NCI-H82 (cell line): ENCODE results near the gene MYO16.
"Not testable (repeated sequence)": the region's sequence is repeated elsewhere in the genome, so short reads cannot be mapped to it uniquely, and the experiment has no call there.

Experiments
- DNase-seq: peaks from one replicate; lab custom pipeline; 2025; lab: John Stamatoyannopoulos, UW

MYO16 gene

GRCh38 chr13:108895220-108895704 is 265.9 kb downstream of the MYO16 start:
- peak; percentile 84 for DNase-seq

GRCh38 chr13:108897955-108898354 is 268.5 kb downstream of the MYO16 start:
- DNase-seq = no peak

- no peak for DNase-seq
Measured at GRCh38 chr13:108902405-108903155, 273.2 kb downstream of the MYO16 start.

- no peak for DNase-seq
Measured at GRCh38 chr13:108903613-108904012, 274.2 kb downstream of the MYO16 start.

- DNase-seq = no peak
Measured at GRCh38 chr13:108911807-108912206, 282.4 kb downstream of the MYO16 start.

- DNase-seq = not testable (repeated sequence)
Measured at GRCh38 chr13:108913731-108914130, 284.3 kb downstream of the MYO16 start.

DNA sequence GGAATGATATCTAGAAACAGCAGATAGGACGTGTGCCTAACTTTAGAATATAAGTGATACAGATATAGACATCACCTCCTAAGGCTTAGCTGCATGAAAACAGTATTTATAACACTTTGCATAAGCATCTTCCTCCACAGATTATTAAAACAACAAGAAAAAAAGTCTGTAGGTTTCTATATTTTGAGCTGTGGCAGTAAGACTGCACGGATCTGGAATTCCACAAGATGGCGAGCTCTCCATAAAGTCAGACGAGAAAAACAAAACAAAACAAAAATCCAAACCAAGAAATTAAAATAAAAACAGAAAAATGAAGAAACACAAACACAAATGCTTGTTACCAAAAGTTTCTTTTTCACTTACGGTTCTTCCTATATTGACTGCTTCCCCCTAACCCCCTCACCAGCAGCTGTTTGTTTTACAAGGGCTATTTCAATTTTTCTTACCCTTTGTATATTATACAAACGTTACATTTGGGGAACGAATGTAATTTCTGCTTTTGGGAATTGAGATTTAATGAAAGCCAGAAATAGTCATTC is 285.8 kb downstream of the MYO16 start:
- peak; percentile 42 for DNase-seq

GRCh38 chr13:108915634-108916512 is 286.5 kb downstream of the MYO16 start:
- DNase-seq = peak; percentile 39

DNA sequence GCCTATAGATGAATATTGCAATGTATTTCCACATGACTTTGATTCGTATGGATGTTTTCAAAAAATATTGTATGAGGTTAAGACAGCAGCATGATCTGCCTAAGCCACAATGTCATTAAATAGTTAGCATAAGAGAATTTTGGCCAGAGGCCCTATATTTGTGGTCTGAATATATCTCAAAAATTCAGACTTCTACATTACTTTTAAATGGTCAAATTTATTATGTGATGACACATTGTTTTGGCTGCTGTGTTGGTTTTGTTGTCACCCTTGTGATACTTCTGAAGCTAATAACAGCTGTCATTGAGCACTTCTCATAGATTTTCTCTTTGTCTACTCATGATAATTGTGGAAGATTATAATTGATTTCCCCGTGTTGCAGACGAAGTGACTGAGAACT is 288.2 kb downstream of the MYO16 start:
- DNase-seq = no peak

DNA sequence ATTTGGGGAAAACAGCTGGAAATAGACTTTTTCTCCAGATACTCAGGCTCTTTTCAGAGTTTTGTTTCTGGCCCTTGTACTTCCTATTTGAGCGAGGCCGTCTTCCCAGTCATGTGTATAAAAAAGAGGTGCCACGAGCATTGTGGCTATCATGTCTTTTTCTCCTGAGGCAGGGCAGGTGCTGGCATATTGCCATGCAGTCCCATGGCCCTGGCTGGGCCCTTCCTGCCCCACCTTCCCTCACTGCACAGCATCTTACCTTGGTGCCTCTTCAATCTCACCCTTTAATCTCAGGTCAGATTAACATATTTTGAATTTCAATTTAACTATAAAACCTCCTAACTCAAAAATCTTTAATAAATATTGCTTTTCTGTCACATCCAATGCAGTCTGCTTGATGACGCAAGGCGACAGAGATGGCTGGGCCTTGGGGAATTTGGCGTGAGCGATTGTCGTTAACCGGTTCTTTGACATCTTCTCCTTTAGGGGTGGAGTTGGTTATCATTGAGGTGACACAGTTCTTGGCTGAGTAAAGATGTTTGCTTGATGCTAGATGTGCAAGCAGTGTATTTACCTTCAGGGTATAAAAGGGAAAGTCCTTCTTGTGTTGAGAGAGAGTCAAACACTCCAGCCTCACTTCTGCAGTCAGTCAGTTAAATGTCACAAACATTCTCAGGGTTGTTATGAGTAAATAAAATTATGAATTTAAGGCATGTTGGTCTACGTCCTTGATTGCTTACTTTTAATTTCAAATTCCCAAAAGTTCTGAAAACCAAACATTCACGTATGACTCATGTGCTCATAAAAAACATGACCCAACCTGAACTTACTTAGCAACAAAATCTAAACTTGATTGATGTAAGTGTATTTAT is 289.9 kb downstream of the MYO16 start:
- no peak for DNase-seq

DNA sequence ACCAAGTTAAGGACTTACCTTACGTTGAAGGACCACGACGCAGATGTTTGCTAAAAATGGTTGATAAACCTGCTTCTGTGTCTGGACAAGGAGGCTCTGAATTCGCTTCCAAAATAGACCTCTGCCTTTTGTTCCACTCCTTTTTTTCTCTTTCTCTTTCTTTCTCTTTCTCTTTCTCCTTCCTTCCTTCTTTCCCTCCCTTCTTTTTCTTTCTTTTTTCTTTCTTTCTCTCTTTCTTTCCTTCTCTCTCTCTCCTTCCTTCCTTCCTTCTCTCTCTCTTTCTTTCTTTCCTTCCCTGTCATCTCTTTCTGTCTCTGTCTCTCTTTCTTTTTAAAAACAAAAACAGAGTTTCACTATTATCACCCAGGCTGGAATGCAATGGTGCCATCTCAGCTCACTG is 290.7 kb downstream of the MYO16 start:
- no peak for DNase-seq

DNA sequence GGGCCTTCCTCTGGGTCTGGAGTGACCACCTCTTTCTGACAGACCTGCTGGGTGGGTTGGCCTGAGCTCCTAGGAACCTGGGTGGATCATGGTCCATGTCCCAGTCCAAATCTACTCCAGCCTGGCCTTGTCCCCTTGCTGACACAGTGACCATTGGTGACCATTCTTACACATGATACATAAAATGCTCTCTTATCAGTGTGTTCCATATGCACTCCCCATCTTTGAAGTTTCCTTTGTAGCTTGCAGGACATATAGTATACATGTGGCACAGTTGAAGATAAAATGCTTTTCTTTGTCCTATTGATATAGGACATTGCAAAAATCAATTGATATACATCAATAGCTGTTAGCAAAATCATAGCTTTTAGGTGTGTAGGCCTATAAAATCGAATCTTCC is 291.8 kb downstream of the MYO16 start:
- no peak for DNase-seq

GRCh38 chr13:108922108-108922507 is 292.7 kb downstream of the MYO16 start:
- DNase-seq = no peak

GRCh38 chr13:108923386-108924047 is 294.1 kb downstream of the MYO16 start:
- DNase-seq = no peak

GRCh38 chr13:108924134-108924533 is 294.7 kb downstream of the MYO16 start:
- no peak for DNase-seq

DNA sequence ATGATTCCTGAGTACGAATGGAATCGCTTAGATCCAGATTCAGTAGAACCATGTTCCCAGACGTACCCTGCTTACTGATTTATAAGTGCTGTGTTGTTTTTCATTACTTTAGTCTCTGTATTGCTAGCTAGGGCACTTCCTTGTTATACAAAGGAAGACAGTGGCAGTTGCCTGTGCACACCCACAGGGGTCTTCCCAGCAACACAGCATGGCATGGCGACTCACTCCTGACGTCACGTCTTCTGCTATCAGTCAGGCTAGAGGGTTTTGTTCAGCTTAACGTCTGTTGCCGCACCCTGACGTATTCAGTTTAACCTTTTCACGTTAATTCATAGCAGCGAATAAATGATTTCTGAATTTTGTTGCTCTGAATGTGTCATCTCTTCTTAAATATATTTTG is 295.1 kb downstream of the MYO16 start:
- no peak for DNase-seq

DNA sequence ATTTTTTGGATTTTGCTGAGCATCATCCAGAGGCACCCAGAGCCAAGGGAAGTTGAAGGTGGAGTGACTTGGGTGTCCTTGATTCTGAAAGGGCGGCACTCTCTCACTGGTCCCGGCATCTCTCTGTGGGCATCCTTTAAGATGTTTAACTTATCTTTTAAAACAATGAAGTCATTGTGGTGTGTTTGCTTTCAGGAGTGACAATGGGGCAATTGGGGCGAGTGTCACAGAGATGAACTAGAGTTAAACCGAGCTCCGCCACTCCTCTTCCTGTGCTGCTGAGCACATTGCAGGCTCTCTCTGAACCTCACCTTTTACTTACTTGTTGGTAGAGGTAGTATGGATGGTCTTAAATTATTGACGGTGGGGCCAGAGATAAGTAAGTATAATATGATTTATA is 295.7 kb downstream of the MYO16 start:
- DNase-seq = no peak

DNA sequence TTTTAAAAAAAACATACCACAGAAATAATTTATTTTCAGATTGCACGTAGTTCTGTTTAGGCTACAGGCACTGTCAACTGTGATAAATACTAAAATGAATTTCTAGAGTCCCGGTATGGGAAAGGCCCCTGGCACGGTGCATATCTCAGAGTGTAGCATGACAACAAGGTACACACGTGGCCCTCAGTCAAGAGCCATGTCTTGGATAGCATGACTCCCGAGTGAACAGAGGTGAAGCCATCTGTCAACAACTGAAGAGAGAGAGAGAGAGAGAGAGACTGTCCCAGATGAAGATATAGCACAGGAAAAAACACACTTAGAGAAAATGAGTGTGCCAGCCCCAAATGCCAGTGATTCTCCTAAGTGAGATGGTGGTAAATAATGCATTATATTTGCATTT is 297.5 kb downstream of the MYO16 start:
- DNase-seq = no peak

DNA sequence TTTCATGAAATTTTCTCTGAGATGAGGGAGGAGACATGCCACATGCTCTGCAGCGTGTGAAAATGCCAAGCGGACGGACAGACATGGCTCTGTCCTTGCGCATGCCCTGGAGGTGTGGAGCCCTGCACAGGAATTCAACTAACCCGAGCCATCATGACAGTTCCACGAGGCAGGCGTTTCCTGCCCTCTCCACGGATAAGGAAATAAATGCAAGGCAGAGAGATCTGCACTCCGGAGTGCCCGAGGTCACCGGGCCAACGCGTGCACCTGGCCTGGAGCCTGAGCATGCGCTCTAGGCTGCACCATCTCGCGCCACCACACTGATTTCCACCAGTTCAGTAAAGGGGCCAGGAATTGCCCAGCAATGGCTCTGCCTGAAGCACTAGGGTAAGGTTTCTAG is 298.2 kb downstream of the MYO16 start:
- no peak for DNase-seq

GRCh38 chr13:108929532-108930206 is 300.3 kb downstream of the MYO16 start:
- DNase-seq = peak; percentile 20

DNA sequence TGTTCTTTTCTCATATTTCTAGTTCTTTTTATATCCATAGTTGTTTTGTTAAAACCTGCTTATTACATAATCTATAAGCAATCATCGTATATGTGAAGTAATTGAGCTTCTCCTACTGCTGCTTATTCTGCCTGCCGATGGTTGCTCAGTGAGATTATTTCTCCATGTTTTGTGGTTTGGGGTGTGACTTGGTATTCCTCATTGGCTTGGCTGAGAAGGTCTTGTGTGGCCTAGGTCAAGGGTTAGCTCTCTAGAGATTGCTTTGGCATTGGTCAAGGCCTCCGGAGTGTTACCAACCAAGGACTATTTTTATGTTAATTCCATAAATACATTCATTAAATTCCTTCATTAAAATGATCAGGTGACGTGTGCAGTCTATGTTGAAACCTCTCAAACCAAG is 302.8 kb downstream of the MYO16 start:
- DNase-seq = no peak
